Choroid plexus epithelial cell (primary cell): Measurements from ENCODE around the gene ISG20L2.

ENCODE experiments used
- DNase-seq: peaks from one replicate; pipeline ENCODE4 v3.0.0-alpha.2; 2010; ENCODE audit warnings: low read depth
- H3K4me3 ChIP-seq: 2 replicates; pipeline ENCODE4 v1.5.1; 2011; ENCODE audit warnings: low read depth, mild to moderate bottlenecking, control low read depth, low read length, moderate library complexity
- TF ChIP-seq, protein P1 (sequence below): conservative IDR thresholded peaks from 2 replicates; pipeline ENCODE4 v1.5.1; 2011; ENCODE audit warnings: low read depth, mild to moderate bottlenecking, control low read depth, inconsistent platforms, low read length, moderate library complexity

The ISG20L2 gene

DNA sequence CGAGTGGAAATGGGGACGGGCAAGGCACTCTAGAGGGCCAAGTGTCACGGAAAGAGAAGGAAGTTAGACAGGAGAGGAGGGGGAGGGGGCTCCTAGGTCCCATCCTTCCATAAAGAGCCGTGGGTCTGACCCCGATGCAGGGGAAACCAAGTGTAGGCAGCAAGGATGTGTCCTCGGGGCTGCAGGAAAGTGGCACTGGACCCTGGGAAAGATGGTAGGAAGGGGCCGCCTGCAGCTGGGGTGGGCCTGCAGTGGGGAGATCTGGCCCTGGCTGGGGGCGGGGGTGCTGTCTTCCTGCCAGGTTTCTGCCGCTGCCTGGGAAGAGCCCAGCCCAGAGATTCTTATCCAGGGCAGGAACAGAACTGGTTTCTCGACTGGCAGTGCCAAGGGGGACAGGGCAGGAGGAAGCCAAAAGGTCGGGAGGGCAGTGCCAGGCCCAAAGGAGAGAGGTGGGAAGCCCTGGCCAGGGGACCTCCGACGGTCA, 36.1 kb downstream of the ISG20L2 start:
- no peak overlapping the region for H3K4me3 ChIP-seq
- TF ChIP-seq, protein P1, sequence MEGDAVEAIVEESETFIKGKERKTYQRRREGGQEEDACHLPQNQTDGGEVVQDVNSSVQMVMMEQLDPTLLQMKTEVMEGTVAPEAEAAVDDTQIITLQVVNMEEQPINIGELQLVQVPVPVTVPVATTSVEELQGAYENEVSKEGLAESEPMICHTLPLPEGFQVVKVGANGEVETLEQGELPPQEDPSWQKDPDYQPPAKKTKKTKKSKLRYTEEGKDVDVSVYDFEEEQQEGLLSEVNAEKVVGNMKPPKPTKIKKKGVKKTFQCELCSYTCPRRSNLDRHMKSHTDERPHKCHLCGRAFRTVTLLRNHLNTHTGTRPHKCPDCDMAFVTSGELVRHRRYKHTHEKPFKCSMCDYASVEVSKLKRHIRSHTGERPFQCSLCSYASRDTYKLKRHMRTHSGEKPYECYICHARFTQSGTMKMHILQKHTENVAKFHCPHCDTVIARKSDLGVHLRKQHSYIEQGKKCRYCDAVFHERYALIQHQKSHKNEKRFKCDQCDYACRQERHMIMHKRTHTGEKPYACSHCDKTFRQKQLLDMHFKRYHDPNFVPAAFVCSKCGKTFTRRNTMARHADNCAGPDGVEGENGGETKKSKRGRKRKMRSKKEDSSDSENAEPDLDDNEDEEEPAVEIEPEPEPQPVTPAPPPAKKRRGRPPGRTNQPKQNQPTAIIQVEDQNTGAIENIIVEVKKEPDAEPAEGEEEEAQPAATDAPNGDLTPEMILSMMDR, result no peak

DNA sequence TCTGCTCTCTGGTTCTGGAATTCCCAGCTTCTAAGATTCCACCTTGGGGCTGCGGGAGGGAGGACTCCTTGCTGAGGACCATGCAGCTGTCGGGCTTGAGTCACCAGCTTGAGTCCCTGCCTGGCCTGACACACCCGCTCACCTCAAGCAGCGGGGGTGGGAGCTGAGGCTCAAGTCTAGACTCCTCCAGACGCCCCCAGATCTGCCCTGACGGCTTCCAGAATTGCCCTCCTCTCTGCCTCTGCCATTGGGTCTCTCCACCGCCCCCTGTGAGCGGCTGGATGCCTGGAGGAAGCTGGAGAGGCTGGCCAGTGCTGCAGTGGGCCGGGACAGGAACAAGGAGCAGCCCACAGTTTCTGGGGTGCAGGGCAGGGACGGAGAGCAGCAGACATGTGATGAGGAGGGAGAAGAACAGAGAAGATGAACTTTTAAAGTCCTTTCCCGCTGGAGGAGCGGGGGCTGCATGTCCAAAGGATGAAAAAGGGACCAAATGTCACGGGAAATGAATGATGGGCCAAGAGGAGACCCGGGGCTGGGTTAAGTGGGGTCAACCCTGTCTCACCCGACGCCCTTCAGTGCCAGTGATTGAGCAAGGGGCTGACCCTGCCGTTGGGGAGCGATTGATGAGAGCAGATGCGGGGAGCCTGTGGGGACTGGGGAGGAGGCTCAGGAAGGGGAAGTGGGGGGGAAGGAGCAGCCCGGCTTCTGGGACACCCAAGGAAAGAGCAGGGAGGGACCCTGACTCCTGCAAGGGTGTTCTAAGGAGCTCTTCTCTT, 36.7 kb downstream of the ISG20L2 start:
- TF ChIP-seq, protein P1, result peak; percentile 47
- no peak overlapping the region for H3K4me3 ChIP-seq
- DNase-seq, result peak; percentile 28

More for the DNA sequence above, 36.1 kb downstream of the ISG20L2 start:
- no peak for DNase-seq

DNA sequence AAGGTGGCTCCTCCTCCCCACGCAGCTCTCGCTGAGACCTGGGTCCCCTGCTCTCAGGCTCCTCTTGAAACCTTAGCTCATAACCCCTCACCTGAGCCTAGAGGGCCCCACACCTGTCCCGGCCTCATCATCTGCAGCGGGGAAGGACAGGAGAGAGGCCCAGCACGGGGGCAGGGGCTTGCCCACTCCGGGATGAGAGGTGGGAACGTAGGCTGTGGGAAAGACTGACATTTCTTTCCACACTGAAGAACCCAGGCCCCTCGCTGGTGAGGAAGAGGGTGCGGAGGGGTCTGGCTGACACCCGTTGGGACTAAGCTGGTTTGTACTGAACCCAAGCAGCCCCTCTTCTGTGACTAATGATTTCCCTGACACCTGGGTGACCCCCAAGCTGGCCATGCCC, 37.4 kb downstream of the ISG20L2 start:
- no peak for DNase-seq
- no peak overlapping the region for H3K4me3 ChIP-seq
- TF ChIP-seq, protein P1, result no peak

DNA sequence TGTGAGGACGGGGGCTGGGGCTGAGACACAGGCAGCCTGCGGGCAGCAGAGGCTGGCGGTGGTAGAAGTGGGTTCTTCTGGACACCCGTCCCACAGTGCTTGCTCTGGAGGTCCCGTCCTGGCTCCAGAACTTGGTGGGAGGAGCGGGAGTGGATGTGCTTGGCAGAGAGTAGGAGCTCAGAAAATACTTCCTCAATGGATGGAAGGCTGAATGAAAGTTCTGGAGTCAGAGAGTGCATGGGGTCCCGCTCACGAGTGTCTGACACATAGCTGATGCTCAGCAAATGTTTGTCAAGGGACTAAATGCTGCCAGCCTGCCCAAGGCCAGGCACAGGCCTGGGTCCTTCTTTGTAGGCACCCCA, 37.9 kb downstream of the ISG20L2 start:
- no peak overlapping the region for H3K4me3 ChIP-seq
- TF ChIP-seq, protein P1, result no peak
- DNase-seq, result no peak

DNA sequence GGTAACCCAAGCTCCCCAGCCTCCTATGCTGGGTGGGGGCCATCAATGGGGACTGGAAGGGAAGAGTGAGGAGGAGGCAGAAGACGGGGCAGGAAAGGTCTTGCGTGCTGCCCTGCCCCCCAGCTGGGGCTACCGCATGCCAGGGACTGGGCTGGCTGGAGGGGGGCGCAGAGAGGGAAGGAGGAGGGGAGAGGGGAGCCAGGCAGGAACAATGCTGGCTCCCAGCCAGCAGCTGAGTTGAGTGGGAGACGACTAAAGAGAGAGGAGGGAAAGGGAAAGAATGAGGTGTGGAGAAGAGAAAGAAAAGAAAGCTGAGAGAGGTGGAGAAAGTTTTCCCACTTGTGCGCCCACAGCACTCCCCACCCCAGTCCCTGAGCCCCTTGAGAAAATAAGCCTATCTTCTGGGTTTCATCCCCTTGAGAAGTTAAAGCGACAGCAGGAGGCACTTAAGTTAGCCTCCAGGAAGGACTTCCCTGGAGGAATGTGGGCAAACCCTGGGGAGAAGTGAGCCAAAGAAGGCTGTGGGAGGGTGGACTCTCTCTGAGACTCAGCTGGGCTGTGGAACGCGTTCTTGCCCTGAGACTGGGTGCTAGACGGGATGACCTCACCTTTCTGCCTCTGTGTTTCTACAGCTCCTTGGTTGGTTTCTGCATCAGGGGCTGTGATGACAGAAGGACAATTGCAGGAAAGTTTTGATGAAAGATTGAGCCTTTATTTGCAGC, 38.5 kb downstream of the ISG20L2 start:
- no peak overlapping the region for H3K4me3 ChIP-seq
- no peak for DNase-seq
- TF ChIP-seq, protein P1, result no peak

DNA sequence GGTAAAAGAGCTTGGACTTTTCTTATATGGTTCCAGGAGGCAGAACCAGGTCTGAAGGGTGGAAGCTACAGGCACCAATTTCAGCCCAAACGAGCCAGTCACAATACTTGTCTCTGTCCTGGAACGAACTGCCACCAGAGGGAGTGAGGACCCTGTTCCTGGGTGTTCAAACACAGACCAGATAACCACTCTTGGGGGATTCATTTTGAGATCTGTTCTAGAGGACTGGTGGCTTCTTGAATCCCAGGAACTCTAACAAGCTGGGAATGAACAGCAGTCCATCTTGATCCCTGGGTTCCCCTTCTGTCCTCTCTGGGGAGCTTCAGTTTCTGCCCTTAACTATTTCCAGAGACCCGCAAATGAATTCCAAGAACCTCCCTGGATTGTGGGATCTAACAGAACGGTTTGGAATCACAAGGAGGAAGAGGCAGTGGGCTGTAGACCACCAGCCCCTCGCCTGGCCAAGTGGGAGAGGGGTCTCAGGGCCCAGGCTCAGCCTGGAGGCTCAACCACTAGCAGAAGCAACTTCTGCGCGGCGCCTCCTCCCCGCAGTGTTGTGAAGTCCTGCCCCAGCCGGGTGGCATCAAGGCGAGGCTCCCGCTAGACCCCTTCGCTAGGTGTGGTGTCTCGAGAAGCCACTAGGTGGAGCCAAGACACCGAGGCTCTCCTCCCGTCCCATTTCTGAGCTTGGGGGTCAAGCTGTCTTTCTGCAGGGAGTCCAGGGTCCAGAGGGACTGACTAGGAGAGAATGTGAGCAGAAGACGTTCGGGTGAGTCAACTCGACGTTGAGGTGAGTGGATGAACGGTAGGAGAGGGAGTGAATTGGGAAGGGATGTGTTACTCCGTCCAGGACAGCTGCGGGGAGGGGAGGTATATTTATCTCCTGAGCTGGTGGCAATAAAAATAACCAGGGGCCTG, 39.3 kb downstream of the ISG20L2 start:
- peak; percentile 81 for DNase-seq
- TF ChIP-seq, protein P1, result peak; percentile 98
- peak overlapping the region; percentile 12 for H3K4me3 ChIP-seq
